ENCODE data around the gene SMAD5.

DNA sequence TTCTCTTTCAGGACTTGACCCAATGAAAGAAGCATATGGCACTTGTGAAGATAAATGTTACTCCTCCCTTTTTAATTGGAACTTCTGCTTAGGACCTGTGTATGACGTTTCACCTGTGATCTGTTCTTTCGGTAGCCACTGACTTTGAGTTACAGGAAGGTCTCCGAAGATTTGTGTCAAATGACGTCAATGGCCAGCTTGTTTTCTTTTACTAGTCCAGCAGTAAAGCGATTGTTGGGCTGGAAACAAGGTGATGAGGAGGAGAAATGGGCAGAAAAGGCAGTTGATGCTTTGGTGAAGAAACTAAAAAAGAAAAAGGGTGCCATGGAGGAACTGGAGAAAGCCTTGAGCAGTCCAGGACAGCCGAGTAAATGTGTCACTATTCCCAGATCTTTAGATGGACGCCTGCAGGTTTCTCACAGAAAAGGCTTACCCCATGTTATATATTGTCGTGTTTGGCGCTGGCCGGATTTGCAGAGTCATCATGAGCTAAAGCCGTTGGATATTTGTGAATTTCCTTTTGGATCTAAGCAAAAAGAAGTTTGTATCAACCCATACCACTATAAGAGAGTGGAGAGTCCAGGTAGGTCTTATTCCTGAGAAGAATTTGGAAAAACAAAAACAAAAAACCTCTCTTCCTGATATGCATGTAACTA lies 21.1 kb downstream of the SMAD5 start:
- TF ChIP-seq, protein P1, sequence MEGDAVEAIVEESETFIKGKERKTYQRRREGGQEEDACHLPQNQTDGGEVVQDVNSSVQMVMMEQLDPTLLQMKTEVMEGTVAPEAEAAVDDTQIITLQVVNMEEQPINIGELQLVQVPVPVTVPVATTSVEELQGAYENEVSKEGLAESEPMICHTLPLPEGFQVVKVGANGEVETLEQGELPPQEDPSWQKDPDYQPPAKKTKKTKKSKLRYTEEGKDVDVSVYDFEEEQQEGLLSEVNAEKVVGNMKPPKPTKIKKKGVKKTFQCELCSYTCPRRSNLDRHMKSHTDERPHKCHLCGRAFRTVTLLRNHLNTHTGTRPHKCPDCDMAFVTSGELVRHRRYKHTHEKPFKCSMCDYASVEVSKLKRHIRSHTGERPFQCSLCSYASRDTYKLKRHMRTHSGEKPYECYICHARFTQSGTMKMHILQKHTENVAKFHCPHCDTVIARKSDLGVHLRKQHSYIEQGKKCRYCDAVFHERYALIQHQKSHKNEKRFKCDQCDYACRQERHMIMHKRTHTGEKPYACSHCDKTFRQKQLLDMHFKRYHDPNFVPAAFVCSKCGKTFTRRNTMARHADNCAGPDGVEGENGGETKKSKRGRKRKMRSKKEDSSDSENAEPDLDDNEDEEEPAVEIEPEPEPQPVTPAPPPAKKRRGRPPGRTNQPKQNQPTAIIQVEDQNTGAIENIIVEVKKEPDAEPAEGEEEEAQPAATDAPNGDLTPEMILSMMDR (IDR thresholded peaks at IDR 0.05) = no peak
- no peak for TF ChIP-seq EZH2 (IDR thresholded peaks at IDR 0.05; ENCODE audit: borderline replicate concordance, insufficient read depth, low read depth, low read length, poor library complexity, severe bottlenecking)

All from B cell (primary cell).